ENCODE data around the gene CERS3.

The CERS3 gene

DNA sequence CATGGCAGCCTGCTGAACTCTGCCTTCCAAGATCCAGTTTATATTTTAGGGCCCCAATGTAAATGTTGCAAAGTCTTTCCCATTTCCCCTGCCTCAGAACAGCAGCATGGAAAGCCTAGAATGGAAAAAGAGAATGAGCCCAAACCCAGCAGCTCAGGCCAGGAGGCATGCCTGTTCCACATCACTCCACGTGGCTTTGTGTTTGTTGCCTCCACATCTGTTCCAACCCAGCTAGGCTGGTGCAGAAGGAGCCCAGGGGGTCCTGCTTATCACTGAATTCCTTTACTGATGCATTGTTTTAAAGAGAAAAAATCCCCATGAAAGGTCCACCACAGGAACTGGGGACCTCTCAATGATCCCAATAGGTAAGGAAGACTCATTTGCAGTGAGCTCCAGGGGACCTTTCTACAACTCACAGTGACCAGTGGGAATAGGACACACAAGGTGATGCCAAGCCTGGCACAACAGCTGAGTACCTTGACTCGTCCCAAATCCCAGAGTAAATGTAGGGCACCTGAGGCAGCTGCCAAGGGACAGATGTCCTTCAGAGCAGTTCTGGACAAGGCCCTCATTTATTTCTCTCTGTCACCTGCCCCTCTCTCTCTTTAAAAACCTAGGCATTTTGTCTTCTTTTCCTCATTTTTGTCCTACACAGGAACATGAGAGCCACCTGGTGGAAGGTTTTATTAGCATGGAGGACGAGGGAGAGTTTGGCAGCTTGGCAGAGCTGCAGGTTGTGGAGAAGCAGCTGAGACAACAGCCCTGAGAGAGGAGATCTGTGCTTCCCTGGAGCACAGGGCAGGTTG, 145.2 kb downstream of the CERS3 start:
- DNase-seq (ENCODE audit: low read depth in 2 of 2), result no peak

GRCh38 chr15:100373942-100374341, 154.8 kb downstream of the CERS3 start:
- DNase-seq (ENCODE audit: low read depth in 2 of 2), result no peak

GRCh38 chr15:100373120-100373896, 155.4 kb downstream of the CERS3 start:
- DNase-seq (ENCODE audit: low read depth in 2 of 2), result no peak

DNA sequence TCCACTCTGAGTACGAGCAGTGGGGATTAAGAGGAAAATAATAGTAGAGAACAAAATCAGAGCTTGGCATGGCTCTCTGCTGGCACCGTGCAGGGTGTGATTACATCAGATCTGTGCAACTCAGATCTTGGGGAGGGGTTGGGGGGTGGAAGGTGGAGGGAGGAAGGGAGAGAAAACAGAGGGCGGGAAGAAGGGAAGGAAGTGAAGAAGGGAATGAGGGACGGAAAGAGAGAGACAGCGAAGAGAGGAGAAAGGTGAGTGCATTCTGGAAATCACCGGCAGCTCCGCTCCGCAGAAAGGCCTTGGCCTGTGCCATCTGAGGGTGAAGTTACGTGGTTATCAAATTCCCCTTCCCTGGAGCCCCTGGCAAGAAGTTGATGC, 156.0 kb downstream of the CERS3 start:
- DNase-seq (ENCODE audit: low read depth in 2 of 2), result no peak

- DNase-seq (ENCODE audit: low read depth in 2 of 2), result no peak
These were observed 173.4 kb downstream of the CERS3 start for GRCh38 chr15:100355342-100355741.

DNA sequence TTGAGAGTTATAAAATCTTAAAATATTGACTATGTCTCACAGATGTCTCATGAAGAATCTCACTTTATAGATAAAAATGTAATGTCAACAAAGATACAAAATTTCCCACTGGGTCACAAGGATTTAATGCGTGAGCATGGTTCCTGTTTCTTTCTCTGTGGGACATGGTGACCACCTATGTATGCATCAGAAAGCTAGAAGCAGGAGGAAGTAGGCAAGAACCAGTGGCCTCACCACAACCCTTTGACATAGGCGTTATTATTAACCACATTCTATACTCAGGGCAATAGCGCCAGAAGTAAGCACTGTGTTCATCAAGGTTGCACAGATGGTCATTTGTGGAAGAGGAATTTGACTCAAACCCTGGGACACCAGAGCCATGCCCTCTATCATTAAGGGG, 175.3 kb downstream of the CERS3 start:
- DNase-seq (ENCODE audit: low read depth in 2 of 2), result no peak

GRCh38 chr15:100350434-100351226, 178.1 kb downstream of the CERS3 start:
- DNase-seq (ENCODE audit: low read depth in 2 of 2), result no peak

All from stimulated activated CD8-positive, alpha-beta memory T cell treated with anti-CD3 and anti-CD28 coated beads, Interleukin-15, amount 100 ng/mL, for 48 hours (primary cell).